ENCODE measurements around the gene PARD6G.
A peak's percentile ranks its signal among the peaks of the same experiment; 100 is the strongest.
"Not testable (repeated sequence)": the region's sequence is repeated elsewhere in the genome, so short reads cannot be mapped to it uniquely, and the experiment has no call there.

Gene PARD6G, protein sequence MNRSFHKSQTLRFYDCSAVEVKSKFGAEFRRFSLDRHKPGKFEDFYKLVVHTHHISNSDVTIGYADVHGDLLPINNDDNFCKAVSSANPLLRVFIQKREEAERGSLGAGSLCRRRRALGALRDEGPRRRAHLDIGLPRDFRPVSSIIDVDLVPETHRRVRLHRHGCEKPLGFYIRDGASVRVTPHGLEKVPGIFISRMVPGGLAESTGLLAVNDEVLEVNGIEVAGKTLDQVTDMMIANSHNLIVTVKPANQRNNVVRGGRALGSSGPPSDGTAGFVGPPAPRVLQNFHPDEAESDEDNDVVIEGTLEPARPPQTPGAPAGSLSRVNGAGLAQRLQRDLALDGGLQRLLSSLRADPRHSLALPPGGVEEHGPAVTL

DNA sequence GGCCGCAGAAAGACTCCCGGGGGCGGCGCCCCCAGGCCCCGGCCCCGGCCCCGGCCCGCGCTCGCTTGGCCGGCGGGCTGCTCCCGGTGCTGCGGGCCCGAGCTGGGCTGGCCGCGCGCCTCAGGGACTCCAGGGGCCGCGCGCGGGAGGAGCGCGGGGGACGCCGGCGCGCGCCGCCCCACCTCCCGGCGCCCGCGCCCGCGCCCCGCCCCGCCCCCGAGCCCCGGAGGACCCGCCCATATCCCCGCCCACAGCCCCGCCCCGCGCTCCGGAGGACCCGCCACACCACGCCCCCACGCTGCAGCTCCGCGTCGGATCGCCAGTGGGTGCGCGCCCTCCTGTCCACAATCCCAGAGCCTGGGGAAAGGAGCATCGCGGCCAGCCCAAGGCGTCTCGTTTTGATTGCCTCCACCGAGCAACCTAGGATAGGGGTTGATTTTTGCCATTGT lies at the start of gene PARD6G:
TSS of gene PARD6G (minus strand) at position 122 of the 449 bp plus-strand sequence. CDS start 166 bp downstream, outside the sequence.
- peak; percentile 16 to 54 for DNase-seq (ENCODE audit: extremely low read depth in 1 of 2, low read depth in 1 of 2)

DNA sequence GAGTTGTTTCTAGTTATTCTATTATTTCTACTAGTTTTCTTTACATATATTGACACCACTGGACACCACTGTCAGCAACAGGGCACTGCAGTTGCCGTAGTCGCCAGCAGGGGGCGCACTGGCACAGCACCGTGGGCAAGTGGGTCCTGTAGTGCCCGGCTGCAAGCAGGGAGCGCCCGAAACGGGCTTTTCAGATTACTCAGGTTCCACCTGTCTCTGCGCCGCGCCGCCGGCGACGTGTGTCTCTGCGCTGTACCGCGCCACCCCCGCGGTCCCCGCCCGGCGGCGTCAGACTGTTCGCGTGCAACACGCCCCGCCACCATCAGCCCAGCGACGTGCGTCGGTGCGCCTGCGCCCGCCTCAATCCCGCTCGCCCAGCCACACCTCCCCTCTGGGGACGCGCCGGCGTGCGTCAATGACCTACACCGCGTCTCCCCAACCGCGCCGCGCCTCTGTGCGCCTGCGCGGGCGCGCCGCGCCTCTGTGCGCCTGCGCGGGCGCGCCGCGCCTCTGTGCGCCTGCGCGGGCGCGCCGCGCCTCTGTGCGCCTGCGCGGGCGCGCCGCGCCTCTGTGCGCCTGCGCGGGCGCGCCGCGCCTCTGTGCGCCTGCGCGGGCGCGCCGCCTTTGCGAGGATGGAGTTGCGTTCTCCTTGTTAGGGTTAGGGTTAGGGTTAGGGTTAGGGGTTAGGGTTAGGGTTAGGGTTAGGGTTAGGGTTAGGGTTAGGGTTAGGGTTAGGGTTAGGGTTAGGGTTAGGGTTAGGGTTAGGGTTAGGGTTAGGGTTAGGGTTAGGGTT lies 15.1 kb upstream of the PARD6G start:
- not testable (repeated sequence) for DNase-seq (ENCODE audit: extremely low read depth in 1 of 2, low read depth in 1 of 2)

DNA sequence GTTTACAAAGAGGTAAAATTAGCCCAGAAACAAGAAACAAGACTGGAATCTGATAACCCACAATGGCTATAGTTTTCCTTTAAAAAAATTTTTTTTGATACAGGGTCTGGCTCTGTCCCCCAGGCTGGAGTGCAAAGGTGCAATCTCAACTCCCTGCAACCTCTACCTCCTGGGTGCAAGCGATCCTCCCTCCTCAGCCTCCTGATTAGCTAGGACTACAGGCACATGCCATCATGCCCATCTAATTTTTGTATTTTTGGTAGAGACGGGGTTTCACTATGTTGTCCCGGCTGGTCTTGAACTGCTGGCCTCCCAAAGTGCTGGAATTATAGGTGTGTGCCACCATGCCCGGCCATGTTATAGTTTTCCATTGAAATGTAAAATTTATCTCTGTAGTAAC lies 12.3 kb upstream of the PARD6G start:
- DNase-seq (ENCODE audit: extremely low read depth in 1 of 2, low read depth in 1 of 2) = no peak

DNA sequence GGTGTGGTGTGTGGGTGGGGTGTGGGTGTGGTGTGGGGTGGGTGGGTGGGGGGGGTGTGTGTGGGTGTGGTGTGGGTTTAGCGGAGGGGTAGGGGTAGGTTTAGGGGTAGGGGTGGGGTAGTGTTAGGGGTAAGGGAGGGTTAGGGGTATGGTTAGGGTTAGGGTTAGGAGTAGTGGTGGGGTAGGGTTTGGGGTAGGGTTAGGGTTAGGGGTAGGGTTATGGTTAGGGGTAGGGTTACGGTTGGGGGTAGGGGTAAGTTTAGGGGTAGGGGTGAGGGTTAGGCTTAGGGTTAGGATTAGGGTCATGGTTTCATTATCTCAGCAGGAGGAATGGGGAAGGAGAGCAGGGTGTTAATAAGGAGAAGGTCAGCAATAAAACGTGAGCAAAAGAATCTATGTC lies 11.3 kb upstream of the PARD6G start:
- DNase-seq (ENCODE audit: extremely low read depth in 1 of 2, low read depth in 1 of 2) = no peak

DNA sequence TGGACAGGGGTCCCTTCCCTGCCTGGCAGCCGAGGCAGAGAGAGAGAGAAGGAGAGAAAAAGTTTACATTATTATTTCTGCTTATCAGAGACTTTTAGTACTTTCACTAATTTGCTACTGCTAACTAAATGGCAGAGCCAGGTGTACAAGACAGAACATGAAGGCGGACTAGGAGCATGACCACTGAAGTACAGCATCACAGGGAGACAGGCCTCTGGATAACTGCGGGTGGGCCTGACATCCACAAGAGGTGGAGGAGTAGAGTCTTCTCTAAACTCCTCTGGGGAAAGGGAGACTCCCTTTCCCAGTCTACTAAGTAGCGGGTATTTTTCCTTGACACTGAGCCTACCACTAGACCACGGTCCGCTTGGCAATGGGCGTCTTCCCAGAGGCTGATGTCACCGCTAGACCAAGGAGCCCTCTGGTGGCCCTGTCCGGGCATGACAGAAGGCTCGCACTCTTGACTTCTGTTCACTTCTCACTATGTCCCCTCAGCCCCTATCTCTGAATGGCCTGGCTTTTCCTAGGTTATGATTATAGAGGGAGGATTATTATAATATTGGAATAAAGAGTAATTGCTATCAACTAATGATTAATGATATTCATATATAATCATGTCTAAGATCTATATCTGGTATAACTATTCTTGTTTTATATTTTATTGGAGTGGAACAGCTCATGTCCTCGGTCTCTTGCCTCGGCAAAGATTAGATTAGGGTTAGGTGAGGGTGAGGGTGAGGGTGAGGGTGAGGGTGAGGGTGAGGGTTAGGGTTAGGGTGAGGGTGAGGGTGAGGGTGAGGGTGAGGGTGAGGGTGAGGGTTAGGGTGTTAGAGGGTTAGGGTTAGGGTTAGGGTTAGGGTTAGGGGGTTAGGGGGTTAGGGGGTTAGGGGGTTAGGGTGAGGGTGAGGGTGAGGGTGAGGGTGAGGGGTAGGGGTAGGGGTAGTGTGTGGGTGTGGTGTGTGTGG lies 10.5 kb upstream of the PARD6G start:
- peak; percentile 18 to 27 for DNase-seq (ENCODE audit: extremely low read depth in 1 of 2, low read depth in 1 of 2)

DNA sequence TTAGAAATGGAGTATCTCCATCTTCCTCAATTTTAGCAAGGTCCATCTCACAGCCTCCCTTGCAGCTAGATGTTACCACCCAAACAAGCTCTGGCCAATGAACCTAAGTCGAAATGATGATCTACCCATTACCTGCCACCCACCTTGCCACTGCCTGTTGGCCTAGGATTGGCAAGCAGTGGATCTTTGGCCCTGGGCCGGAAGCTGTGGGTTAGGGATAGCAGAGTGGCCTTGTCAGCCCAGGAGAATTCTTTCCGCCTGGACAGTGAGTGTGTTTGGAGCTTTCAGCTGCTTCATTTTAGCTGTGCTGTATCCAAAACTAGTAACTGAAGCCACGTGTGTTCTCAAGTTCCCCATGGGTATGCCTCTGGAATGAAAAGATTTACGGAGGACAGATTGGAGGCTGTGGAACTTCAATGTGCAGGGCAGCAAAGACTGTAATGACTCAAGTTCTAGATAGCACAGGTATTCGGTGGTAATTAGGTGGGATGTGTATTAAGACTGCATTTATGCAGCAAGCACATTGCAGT lies 7.7 kb upstream of the PARD6G start:
- no peak for DNase-seq (ENCODE audit: extremely low read depth in 1 of 2, low read depth in 1 of 2)

DNA sequence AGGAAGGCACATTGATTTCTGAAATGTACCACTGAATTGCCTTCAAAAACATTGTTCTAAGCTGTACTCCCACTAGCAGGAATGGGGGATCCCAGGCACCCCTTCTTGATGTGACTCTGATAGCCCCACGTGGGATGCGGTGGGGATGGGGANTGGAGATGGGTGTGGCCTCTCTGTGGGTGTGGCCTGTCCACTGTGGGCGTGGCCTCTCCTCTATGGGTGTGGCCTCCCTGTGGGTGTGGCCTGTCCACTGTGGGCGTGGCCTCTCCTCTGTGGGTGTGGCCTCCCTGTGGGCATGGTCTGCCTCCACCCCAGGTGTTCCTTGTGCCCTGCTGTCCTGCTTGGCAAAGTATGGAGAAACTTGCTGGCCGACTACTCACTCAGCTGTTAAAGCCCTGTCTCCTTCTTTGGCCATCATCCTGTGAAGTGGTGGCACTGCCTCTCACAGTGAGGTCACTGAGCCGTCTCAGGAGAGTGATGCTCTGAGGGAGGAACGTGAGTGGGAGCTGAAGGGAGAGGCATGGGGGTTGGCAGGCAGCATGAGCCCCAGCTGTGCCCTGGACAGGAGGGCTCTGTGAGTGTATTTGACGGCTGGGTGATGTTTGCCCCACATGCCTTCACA lies 6.7 kb upstream of the PARD6G start:
- no peak for DNase-seq (ENCODE audit: extremely low read depth in 1 of 2, low read depth in 1 of 2)

DNA sequence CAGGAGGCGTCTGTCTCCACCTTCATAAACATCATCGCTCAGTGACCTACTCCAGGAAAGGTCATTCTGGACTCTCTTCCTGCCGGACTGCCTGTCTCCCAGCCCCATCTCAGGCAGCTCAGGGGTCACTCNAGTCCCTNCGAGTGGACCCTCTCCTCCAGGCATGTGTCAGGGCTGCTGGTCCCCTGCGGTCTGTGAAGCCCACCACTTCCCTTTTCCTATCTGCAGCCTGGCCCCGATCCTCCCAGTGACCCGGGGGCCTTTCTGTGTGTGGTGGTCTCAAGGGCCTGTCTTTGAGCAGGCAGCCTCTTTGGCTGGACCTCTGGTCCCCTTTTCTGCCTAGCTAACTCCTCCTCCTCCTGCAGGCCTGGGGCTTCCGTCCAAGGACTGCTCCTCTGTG lies 5.9 kb upstream of the PARD6G start:
- no peak for DNase-seq (ENCODE audit: extremely low read depth in 1 of 2, low read depth in 1 of 2)

DNA sequence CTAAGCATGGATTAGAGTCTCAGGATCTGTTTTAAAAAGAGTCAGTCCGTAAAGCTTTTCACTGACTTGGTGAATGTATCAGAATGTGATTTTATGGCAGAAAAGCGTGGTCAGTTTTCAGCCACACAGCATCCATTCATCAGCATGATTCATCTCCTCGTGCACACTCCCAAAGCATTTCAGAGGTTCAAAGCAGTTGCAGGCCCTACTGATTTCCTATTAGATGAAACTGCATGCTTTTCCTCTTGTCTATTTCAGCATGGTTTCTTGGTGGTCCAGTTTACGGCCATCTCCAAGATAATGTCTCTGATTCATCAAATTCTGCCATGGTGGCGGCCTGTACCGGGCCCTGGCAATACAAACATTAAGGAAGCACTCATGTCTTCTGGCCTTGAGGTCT lies 4.8 kb upstream of the PARD6G start:
- DNase-seq (ENCODE audit: extremely low read depth in 1 of 2, low read depth in 1 of 2) = no peak

DNA sequence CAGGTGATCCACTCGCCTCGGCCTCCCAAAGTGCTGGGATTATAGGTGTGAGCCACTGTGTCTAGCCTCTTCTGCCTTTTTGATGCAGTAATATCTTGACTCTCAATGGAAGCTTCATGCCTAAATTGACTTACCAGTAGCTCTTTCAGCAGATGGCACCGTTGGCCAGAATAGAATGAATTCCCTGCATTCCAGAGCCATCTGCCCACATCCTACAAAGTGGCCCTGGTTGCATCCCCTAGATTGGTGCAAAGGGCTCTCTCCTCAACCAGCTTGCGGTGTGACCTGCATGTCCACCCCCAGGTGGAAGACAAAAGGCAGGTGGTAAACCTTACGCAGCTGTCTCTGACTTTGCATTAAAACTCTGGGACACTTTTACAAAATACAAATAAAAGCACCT lies 4.4 kb upstream of the PARD6G start:
- no peak for DNase-seq (ENCODE audit: extremely low read depth in 1 of 2, low read depth in 1 of 2)

DNA sequence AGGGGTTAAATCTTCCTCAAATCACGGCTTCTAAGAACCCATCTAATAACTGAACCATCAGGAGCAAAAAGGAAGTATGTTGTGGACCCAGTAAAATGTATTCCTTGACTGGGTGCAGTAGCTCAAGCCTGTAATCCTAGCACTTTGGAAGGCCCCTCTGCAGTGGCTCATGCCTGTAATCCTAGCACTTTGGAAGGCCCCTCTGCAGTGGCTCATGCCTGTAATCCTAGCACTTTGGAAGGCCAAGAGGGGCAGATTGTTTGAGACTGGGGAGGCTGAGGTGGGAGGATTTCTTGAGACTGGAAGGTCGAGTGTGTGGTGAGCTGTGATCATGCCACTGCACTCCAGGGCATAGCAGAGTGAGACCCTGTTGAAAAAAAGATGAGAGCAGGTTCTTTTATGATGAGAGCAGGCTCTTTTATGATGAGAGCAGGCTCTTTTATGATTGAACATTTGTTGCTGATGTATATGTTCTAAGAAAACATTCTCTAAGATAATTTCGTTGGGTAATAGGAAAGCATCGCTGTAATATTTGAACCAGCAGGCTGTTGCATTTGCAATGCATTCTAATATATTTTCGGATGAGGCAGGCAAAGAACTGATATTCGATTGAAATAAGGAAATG lies 3.5 kb upstream of the PARD6G start:
- no peak for DNase-seq (ENCODE audit: extremely low read depth in 1 of 2, low read depth in 1 of 2)

DNA sequence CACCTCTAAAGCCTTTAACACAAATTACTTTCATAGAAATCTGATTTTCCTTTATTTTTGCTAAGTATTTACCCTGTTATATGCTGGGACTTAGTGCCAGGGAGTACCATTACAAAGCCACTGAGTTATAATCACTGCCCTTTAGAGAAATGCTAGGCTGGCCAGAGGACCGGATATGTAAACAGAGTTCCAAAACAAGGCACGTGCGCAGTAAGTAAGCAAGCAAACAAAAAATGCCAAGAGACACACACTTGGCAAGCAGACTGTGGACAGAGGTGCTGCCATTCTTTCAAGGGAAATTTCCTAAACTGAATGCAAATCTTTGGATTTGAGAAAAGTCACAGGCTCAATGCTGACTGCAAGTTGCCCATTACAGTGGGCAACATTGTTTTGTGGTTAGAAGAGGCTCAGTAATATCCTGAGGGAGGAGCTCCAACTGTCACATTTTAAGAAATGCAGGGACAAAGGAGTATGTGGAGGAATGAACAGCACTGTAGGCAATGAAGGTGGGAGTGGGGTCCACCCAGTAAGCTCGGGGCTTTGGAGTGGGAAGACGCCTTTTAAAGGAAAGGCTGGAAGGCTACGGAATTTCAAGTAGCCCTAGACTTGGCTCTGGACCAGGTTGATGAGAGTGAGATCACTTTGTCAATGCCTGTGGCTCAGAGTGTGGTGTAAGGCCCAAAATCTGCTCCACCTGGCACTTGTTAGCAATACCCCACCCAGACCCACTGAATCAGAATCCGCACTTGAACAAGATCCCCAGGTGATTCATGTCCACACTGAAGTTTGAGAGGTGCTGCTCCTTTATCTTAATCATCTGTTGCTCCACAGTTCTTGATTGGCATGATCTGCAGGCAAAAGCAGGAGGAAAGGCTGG lies 2.1 kb upstream of the PARD6G start:
- no peak for DNase-seq (ENCODE audit: extremely low read depth in 1 of 2, low read depth in 1 of 2)

DNA sequence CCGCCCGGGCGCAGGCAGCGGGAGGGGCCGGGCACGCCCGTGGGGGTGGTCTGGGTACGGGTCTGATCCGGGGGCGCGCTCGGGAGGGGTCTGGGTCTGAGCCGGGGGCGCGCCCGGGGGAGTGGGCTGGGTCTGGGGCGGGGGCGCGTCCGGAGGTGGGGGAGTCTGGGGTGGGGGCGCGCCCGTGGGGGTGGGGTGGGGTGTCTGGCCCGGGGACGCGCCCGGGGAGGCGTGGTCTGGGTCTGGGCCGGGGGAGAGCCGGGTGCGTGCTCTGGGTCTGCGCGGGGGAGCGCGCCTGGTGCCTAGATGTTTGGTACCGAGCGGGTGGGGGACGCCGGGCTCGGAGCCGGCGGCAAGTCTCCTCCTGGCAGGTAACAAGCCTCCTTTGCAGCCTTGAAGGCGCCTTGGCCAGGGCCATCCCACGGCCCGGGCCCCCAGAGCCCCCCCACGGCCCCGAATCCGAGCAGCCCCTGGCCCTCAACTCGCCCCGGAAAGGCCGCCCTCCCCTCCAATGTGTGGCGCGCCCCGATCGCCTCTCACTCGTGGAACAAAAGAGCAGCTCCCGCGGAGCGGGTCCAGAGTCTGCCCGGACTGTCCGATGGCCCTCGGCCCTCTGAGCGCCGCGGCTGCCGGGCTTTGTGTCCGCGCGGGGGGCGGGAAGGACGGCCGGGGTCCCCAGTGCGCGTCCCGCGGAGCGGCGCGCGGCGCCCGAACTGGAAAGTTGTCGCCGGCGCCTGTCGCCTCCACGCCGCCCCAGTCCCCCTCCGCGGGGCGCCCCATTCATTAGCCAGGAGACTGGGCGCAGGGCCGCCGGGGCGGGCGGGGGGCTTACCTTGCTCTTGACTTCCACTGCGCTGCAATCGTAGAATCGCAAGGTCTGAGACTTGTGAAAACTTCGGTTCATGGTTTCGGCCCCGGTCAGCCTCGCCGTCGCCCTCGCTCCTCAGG lies 595 bp downstream of the PARD6G start:
- no peak for DNase-seq (ENCODE audit: extremely low read depth in 1 of 2, low read depth in 1 of 2)

DNA sequence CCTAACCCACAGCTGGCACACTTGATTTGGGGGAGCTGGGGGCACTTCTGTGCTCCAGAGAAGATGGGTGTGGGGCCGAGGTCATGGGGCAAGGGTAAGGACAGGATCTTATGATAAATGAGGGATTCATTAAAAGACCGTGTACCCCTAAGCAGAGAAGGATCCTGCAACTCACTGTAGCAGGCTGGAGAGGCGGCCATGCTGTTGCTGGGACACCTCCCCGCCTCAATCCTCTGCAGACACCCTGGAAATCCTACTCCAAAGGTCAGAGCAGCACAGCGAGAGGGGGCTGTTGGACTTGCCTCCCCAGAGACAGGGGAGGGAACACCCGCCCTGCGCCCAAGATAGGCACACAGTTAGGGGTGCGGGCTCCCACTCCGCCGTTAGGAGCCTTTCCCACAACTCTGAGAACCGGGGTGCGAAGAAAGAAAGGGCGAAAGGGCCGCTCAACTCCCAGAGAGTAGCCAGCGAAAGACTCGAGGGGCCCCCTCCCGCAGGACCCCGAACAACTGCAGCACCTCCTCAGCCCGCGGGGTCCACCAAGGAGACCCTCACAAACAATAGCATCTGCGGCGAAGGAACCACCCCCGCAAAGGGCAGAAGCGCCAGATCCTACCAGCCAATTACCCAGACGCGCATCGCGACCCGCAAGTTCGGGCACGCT lies 1.4 kb downstream of the PARD6G start:
- DNase-seq (ENCODE audit: extremely low read depth in 1 of 2, low read depth in 1 of 2) = no peak

DNA sequence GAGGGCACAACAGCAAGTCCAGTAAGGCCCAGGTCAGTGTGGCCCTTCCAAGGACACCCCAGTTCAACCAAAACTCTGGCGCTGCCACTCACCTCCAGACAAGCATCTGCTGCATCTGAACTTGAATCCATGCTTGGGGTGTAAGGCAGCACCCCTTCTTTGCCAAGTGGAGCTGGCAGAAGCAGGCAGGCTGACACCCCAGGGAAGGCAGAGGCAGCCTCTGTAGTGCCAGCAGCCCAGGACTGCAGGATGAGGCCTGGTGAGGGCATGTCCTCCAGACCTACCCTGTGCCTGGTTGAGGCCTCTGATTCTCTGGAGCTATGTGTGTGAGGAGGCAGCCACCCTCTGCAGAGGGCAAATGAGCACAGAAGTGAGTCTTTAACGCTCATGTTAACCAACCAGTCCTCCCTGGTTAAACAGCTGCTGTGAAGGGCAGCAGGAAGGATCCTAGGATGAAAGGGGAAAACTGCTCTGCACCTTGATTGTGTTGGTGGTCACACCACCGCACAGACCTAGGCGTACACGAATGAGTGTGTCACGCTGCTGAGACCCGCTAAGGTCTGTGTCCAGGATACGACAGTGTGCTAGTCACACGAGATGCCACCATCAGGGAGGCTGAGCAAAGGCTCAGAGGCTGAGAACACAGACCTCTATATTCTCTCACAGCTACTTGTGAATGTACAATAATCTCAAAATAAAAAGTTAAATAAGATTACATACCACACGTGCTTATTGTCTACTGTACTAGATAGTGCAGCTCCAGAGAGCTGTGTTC lies 2.2 kb downstream of the PARD6G start:
- no peak for DNase-seq (ENCODE audit: extremely low read depth in 1 of 2, low read depth in 1 of 2)

DNA sequence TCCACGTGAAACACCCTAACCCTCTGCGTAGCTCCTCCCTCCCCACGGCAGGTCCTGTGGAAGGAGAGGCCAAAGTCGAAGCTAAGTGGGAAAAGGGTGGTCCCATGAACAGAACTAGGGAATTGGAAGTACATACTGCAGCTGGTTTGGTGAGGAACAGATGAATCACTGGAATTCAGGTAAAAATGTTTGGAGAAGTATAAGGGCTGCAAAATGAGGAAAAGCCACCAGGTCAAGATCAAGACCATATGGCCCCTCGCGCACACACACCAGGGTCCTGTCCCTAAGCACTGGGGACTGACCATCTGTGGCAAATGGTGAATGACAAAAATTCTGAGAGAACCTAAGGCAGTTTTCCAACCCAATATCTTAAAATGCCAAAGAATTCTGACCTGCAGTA lies 3.1 kb downstream of the PARD6G start:
- no peak for DNase-seq (ENCODE audit: extremely low read depth in 1 of 2, low read depth in 1 of 2)
